Aorta (tissue), 5 donors: ENCODE data around the gene KCNQ4. TPM values are rescaled to one million over a fixed set of nuclear protein-coding genes. Genes with fewer than 3 reads are reported as not detected.

Experiments
- ATAC-seq: fragments of 200-7000 bp; cut with Tn5 transposase; one replicate; pipeline ENCODE4 v1.9.1; 2022; ENCODE audit warnings: moderate library complexity; ENCODE audit not compliant: low FRiP score
- DNase-seq, 2 donors: peaks; one replicate each; pipeline ENCODE4 v3.0.0-alpha.2; 2020
- H3K27ac ChIP-seq, 2 donors: one replicate each; pipeline ENCODE4 v1.5.1; 2013; ENCODE audit warnings: low read length in 2 of 2, mild to moderate bottlenecking in 2 of 2, moderate library complexity in 2 of 2, control low read depth in 1 of 2, inconsistent platforms in 1 of 2, low read depth in 1 of 2
- H3K27me3 ChIP-seq, 2 donors: one replicate each; pipeline ENCODE4 v1.6.1; 2013; ENCODE audit warnings: control low read depth in 1 of 2, low read length in 1 of 2, mild to moderate bottlenecking in 1 of 2, moderate library complexity in 1 of 2; ENCODE audit not compliant: insufficient read depth in 2 of 2, control insufficient read depth in 1 of 2
- H3K36me3 ChIP-seq, 2 donors: one replicate each; pipeline ENCODE4 v1.6.1; 2013; ENCODE audit warnings: control low read depth in 1 of 2, low read length in 1 of 2, mild to moderate bottlenecking in 1 of 2; ENCODE audit not compliant: insufficient read depth in 2 of 2, control insufficient read depth in 1 of 2
- H3K4me1 ChIP-seq, 2 donors: one replicate each; pipeline ENCODE4 v1.6.1; 2013; ENCODE audit warnings: low read length in 2 of 2, control low read depth in 1 of 2, mild to moderate bottlenecking in 1 of 2, moderate library complexity in 1 of 2; ENCODE audit not compliant: insufficient read depth in 2 of 2, control insufficient read depth in 1 of 2
- H3K4me3 ChIP-seq, 2 donors: one replicate each; pipeline ENCODE4 v1.5.1; 2013; ENCODE audit warnings: low read length in 2 of 2, control low read depth in 1 of 2, mild to moderate bottlenecking in 1 of 2
- H3K9me3 ChIP-seq: one replicate; pipeline ENCODE4 v1.6.1; 2013; ENCODE audit warnings: mild to moderate bottlenecking, low read length; ENCODE audit not compliant: control insufficient read depth
- WGBS, 2 donors: extraction: QIAGEN DNeasy Blood & Tissue Kit; methylation state at CpG; one replicate each; pipeline ENCODE4 v1.1.7; 2013; 5-methylcytosine and 5-hydroxymethylcytosine counted together
- intact Hi-C, 2 donors: fragments of 100-400 bp; cut with DNase I; formaldehyde crosslinking; loops; one replicate each; pipeline versions ENCODE4 v1.14.2 to v1.15.0; 2022
- polyA plus RNA-seq, 2 donors: library from polyadenylated mRNA; stranded (reverse); fragments of 200-250 nt; gene quantifications; one replicate each; pipeline ENCODE4 v1.2.3, GENCODE V29; 2013
- total RNA-seq, 2 donors: library from RNA; stranded (reverse); fragmentation: NEBNext Ultra II Directional; extraction: Animal tissue kit (Norgen Biotek cat#: 25700); gene quantifications; one replicate each; pipeline ENCODE4 v1.2.1, GENCODE V29; 2021
- donor health status: healthy with polysubstance abuse.
- donor health status: Bipolar disorder and iron deficiency.
- donor health status: DM: no; HTN: no; CAD: no.
- donor health status: DM: no; HTN: no; CAD: no.
- donor health status: DM: yes; HTN: yes; CAD: no.

Gene KCNQ4
- total and polyA plus RNA-seq, 4 donors = 0.88 to 10.0 (median 7.9) TPM

DNA sequence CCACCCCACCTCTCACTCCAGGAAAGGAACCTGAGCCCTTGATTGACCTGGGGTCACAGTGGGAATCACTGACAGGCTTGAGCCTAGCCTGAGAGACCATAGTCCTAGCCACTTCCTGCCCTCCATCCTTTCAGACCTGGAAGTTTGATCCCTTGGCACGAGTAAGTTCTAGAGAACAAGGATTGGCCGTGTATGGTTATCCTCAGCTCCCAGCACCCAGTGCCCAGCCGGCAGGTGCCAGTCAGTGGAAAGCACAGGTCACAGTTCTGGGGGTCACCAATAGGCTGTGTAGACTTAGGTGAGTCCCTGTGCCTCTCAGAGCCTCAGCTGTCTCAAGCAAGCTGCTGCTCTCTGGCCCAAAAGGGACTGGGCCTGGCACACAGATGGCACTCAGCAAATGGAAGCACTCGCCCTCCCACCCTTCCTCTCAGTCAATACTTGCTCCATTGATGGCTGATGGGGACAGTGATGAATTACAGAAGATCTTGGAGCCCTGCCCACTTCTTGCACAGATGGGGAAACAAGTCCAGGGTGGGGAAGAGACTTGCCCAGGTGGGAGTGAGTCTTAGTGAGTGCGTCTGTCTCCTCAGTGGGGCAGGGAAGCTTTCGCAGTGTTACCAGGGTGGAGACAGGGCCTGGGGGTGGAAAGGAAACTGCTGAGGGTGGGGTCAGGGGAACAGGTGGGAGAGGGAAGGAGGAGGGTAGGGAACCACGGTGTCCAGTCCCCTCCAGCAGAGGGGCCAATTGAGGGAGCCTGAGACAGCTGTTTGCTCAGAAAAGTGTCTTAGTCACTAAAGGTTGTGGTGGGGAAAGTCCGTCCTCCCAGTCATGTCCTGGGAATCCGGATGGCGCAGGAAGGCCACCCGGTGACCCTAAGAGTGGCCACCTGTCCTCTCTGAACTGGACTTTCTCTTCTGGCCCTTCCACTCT is 2.6 kb upstream of the KCNQ4 start:
- WGBS, 2 donors = 78 to 80% methylated on average over 10 to 11 of the region's 11 CpGs
- Histone ChIP-seq H3K27ac (no peak overlapping the region), H3K4me3 (no peak overlapping the region), H3K4me1 (peaks cover 0 to 1% of the 10 kb centered on the region in 2 donors), H3K36me3 (no peaks in the 10 kb centered on the region), H3K27me3 (no peaks in the 10 kb centered on the region), H3K9me3 (no peaks in the 10 kb centered on the region)
- intact Hi-C loops = loop anchor here in 1 of 2 donors (5.0 kb wide), 1 partner anchor 41 kb away; no protein-coding TSS in a partner anchor
- DNase-seq (peak in 1 of 2 donors; percentile 45), ATAC-seq (no peak)

DNA sequence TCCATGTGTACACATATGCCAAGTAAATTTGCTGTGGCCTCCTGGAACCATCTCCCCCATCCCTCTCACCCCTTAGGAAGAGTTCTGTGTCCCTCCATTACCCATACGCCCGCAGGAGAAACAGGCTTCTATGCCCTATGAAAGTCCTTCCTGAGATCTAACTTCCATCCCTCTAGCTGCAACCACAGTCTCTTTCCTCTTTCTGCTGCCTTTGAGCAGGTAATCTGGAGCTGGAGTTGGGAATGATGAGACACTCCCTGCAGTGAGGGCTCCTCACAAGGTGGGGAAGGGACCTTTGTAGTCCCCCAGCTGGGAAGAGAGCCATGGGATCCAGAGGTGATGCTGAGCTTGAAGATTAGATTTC is 2.0 kb upstream of the KCNQ4 start:
- WGBS, 2 donors = 87 to 91% methylated on average over 2 of the region's 2 CpGs
- H3K4me1 ChIP-seq = peaks cover 0 to 1% of the 10 kb centered on the region in 2 donors
- no peak for ATAC-seq
- no peak overlapping the region for H3K27ac ChIP-seq
- H3K36me3 ChIP-seq = no peaks in the 10 kb centered on the region
- H3K4me3 ChIP-seq = no peak overlapping the region
- no peaks in the 10 kb centered on the region for H3K27me3 ChIP-seq
- DNase-seq = no peak
- H3K9me3 ChIP-seq = no peaks in the 10 kb centered on the region
- intact Hi-C loops = loop anchor here in 1 of 2 donors (5.0 kb wide), 1 partner anchor 41 kb away; no protein-coding TSS in a partner anchor

DNA sequence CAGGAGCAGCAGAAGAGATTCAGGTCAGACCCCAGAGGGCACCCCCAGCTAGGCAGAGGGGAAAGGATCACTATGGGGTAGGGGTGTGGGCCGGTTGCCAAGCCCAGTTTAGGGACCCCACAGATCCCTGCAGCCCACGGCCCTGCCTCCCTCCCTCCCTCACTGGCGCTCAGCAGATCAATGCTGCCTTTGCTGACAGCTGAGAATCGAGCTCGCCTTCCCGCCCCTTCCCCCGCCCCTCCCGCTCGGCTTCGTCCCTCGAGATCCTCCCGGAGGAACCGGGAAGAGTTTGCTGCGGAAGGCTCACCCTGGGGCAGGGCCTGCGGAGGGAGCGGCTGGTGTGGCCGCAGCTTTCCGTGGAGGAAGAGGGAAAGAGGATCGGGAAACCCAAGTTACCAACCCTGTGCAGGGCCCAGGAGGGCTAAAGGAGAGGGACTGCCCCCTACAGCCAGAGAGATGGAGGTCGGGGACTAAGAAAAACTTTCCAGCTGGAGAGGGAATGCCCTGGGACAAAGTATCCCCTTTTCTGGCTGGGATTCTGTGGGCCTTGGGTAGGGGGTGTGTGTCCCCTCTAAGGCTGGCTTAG is 1.1 kb upstream of the KCNQ4 start:
- intact Hi-C loops = loop anchor here in 1 of 2 donors (5.0 kb wide), 1 partner anchor 40 kb away; no protein-coding TSS in a partner anchor
- no peaks in the 10 kb centered on the region for H3K36me3 ChIP-seq
- DNase-seq = peak in 1 of 2 donors; percentile 81
- no peak for ATAC-seq
- H3K4me3 ChIP-seq = no peak overlapping the region
- H3K27me3 ChIP-seq = no peaks in the 10 kb centered on the region
- WGBS, 2 donors = 1 to 4% methylated on average over 20 of the region's 20 CpGs
- H3K4me1 ChIP-seq = peaks cover 0 to 1% of the 10 kb centered on the region in 2 donors
- no peak overlapping the region for H3K27ac ChIP-seq
- no peaks in the 10 kb centered on the region for H3K9me3 ChIP-seq

DNA sequence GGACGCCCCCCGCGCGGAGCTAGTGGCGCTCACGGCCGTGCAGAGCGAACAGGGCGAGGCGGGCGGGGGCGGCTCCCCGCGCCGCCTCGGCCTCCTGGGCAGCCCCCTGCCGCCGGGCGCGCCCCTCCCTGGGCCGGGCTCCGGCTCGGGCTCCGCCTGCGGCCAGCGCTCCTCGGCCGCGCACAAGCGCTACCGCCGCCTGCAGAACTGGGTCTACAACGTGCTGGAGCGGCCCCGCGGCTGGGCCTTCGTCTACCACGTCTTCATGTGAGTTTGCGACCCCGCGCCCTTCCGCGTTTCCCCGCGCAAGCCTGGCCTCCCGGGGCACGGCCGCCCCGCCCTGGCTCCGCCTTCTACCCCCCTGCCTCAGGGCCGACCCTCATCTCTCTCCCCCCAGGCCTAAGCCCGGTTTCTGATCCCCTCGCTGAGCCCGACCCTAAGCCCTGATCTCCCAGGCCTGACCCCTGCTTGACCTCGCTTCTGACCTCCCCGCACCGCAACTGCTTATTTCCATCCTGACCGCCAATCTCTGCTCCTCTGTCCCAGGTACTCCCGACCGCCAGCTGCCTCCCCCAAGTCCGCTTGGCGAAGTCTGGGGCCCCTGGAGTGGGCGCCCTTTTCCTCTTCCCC is 669 bp downstream of the KCNQ4 start:
- H3K4me1 ChIP-seq = peaks cover 0 to 1% of the 10 kb centered on the region in 2 donors
- H3K27ac ChIP-seq = peak overlapping the region; percentile 31 to 61
- H3K27me3 ChIP-seq = no peaks in the 10 kb centered on the region
- H3K9me3 ChIP-seq = no peaks in the 10 kb centered on the region
- no peak for ATAC-seq
- WGBS, 2 donors = 2 to 3% methylated on average over 29 to 63 of the region's 63 CpGs
- H3K36me3 ChIP-seq = no peaks in the 10 kb centered on the region
- peak overlapping the region; percentile 58 to 76 for H3K4me3 ChIP-seq
- intact Hi-C loops = loop anchor here in 1 of 2 donors (5.0 kb wide), 1 partner anchor 38 kb away; no protein-coding TSS in a partner anchor
- peak in 1 of 2 donors; percentile 81 for DNase-seq

DNA sequence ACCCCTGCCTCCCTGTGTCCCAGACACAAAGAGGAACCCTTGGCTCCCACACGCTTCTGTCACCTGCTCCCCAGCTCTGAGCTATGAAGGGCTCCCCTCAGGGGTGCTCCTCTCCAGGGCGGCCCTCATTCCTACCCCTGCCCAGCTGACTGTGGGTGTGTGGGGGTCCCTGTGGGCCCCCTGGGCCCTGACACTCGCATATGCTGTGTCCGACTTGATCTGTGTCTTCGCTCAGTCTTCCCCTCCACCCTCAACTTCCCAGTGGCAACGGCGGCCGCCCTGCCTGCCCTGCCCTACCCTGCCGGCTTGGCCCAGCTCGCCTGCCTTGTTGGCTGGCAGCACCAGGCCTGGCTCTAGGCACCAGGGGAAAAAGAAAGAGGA is 1.2 kb downstream of the KCNQ4 start:
- Histone ChIP-seq H3K36me3 (no peaks in the 10 kb centered on the region), H3K4me3 (peak overlapping the region; percentile 58 to 76), H3K27me3 (no peaks in the 10 kb centered on the region), H3K27ac (peak overlapping the region in 1 of 2 donors; percentile 61), H3K4me1 (peaks cover 0 to 1% of the 10 kb centered on the region in 2 donors), H3K9me3 (no peaks in the 10 kb centered on the region)
- no peak for ATAC-seq
- WGBS, 2 donors = 4 to 14% methylated on average over 10 of the region's 10 CpGs
- DNase-seq = peak in 1 of 2 donors; percentile 81
- intact Hi-C loops = loop anchor here in 1 of 2 donors (5.0 kb wide), 1 partner anchor 38 kb away; no protein-coding TSS in a partner anchor

DNA sequence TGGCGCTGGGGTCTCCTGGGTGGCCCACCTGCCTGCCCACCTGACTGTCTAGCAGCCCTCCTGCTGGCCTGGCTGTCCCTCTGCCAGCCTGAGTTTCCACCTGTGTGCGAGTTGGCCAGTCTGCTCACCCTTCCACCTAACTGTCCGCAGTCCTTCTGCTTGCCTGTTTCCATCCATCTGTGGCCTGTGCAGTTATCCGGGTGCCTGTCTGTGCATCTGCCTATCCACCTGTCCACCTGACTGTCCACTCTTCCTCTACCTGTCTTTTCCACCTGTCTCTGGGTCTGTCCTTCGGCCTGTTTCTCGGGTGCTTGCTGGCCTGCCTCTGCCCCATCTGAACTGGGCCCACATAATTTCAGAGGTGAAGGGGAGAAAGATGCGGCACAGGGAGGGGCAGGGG is 1.9 kb downstream of the KCNQ4 start:
- DNase-seq = no peak
- Histone ChIP-seq H3K36me3 (no peaks in the 10 kb centered on the region), H3K27ac (peak overlapping the region in 1 of 2 donors; percentile 6), H3K4me1 (peaks cover 0 to 1% of the 10 kb centered on the region in 2 donors), H3K27me3 (no peaks in the 10 kb centered on the region), H3K4me3 (no peak overlapping the region), H3K9me3 (no peaks in the 10 kb centered on the region)
- ATAC-seq = no peak
- WGBS, 2 donors = 81 to 84% methylated on average over 7 of the region's 7 CpGs
- intact Hi-C loops = no loop called here

DNA sequence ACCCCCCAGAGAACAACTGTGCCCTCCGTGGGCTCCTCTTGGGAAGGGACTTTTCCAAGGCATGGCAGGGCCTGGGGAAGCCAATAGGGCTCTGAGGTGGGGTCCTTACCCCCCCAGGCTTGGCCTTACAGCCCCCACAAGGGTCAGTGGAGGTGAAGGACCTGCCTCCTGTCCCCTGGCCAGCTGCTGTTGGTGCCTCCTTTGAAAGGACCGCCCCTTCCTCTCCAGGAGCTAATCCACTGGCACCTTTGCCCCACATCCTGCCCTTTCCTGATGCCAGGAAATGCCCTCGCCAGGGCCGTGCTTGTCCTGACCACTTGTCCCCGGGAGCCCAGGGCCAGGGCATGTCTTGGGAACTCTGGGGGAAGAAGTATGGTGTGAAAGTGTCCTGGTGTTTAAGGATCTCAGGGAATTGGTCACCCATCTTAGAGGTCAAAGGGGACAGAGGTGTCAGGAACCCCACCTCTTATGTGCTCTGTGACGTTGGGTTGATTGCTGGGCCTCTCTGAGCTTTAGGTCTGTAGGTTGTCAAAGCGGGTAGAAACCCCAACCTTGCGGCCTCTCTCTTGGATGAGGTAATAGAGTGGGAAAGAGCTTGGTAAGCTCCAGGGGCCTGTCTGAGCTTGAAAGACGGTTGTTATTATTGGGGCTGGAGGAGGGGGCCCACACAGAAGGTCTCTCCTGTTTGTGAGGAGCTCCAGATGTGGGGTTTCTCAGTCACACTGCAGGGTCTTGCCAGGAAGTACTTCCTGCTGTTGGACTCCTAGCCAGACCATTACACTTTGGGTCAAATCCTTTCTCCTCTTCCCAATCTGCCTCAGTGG is 2.8 kb downstream of the KCNQ4 start:
- H3K9me3 ChIP-seq = no peaks in the 10 kb centered on the region
- no peaks in the 10 kb centered on the region for H3K36me3 ChIP-seq
- no peak for ATAC-seq
- H3K4me1 ChIP-seq = peaks cover 0 to 1% of the 10 kb centered on the region in 2 donors
- H3K4me3 ChIP-seq = no peak overlapping the region
- peak overlapping the region in 1 of 2 donors; percentile 5 for H3K27ac ChIP-seq
- WGBS, 2 donors = 54 to 58% methylated on average over 9 of the region's 9 CpGs
- H3K27me3 ChIP-seq = no peaks in the 10 kb centered on the region
- peak in 1 of 2 donors; percentile 68 for DNase-seq
- intact Hi-C loops = no loop called here
